ENCODE data around the gene PDZD2. TPM values are rescaled to one million over a fixed set of nuclear protein-coding genes. Genes with fewer than 3 reads are reported as not detected.
"Not testable (repeated sequence)": the region's sequence is repeated elsewhere in the genome, so short reads cannot be mapped to it uniquely, and the experiment has no call there.

The PDZD2 gene
- total RNA-seq, 1 donor from 2014 or later, result 1.2 TPM

GRCh38 chr5:31768784-31769183 lies 129.9 kb downstream of the PDZD2 start:
- DNase-seq (ENCODE audit: low read depth in 2 of 2), result no peak

DNA sequence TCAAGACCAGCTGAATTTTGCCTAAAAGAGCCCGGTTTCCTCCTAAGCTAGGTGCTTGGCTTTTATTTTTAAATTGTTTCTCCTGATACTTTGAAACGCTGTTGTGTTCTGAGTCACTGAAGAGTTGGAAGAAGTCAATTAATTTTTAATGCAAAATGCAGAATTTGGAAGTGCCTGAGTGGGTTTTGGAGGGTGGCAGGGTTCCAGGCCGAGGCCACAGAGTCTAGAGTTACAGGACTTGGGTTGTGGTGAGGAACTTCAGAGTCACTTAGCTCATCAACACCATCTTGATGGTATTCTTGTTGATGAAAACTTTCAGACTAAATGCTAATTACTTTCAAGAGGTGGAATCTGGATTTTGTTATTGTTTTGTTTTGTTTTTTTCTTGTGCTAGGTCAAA lies 130.6 kb downstream of the PDZD2 start:
- no peak for DNase-seq (ENCODE audit: low read depth in 2 of 2)

GRCh38 chr5:31770132-31770720 lies 131.3 kb downstream of the PDZD2 start:
- no peak for DNase-seq (ENCODE audit: low read depth in 2 of 2)

GRCh38 chr5:31770998-31771397 lies 132.1 kb downstream of the PDZD2 start:
- no peak for DNase-seq (ENCODE audit: low read depth in 2 of 2)

- no peak for DNase-seq (ENCODE audit: low read depth in 2 of 2)
Observed at GRCh38 chr5:31771500-31771899, 132.6 kb downstream of the PDZD2 start.

DNA sequence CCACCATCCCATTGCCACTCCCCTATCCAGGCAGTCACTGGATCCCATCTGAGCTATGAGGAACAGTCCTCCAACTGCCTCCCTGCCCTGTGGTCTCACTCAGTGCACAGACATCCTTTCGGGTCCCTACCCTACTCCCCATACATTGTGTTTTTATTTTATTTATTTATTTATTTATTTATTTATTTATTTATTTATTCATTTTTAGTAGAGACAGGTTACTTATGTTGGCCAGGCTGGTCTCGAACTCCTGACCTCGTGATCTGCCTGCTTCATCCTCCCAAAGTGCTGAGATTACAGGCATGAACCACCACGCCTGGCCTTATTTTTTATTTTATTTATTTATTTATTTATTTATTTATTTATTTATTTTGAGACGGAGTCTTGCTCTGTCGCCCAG lies 137.4 kb downstream of the PDZD2 start:
- DNase-seq (ENCODE audit: low read depth in 2 of 2), result not testable (repeated sequence)

DNA sequence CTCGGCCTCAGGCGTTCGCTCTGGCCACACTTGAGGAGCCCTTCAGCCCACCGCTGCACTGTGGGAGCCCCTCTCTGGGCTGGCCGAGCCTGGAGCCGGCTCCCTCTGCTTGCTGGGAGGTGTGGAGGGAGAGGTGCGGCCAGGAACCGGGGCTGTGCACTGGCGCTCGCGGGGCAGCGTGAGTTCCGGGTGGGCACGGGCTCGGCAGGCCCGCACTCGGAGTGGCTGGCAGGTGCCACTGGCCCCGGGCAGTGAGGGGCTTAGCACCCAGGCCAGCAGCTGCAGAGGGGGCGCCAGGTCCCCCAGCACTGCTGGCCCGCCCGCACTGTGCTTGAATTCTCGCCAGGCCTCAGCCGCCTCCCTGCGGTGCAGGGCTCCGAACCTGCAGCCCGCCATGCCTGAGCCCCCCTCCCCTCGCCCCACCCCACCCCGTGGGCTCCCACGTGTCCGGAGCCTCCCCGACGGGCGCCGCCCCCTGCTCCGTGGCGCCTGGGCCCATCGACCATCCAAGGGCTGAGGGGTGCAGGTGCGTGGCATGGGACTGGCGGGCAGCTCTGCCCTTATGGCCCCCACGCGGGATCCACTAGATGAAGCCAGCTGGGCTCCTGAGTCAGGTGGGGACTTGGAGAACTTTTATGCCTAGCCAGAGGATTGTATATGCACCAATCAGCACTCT lies 138.2 kb downstream of the PDZD2 start:
- no peak for DNase-seq (ENCODE audit: low read depth in 2 of 2)

GRCh38 chr5:31781772-31782171 lies 142.8 kb downstream of the PDZD2 start:
- DNase-seq (ENCODE audit: low read depth in 2 of 2), result no peak

DNA sequence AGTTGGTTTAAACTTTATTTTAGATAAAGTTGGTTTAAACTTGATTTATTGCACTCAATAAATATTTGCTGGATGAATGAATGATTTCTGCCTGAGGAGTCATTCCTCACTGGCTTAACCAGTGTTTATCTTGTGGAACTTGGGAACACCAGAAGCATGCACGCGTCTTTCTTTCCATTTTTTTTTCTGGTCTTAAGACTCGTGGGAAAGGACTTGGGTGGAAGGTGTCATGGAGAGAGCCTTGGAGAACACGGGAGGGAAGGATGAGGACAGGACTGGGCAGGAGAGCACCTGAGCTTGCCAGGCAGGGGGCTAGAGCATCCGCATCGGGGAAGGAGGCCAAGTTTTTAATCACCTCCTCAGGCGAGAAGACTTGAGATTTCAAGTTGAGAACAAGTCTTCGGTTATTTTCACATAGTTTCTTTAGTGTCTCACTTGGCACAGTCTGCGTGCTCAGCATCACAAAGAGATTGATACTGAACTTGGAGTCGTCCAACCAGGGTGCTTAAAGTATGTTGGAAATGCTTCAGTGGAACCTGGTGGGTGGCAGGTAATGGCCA lies 144.2 kb downstream of the PDZD2 start:
- DNase-seq (ENCODE audit: low read depth in 2 of 2), result no peak

DNA sequence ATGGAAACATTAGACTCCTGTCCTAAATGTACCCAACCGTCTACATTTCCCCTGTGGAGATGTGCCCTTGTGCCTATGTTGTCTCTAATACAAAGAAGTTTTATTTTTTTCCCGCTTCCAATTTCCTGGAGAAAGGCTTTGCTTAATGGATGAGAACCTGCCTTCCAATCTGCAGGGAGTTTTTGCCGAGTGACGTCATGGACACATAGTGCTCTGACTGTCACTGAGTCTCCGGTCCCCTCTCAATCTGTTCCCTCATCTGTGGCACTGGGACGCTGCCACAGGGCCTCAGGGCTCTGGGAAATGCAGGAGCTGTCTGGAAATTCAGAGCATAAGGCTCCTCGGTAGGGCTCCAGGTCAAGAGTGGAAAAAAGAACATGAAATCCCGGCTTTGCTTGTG lies 144.8 kb downstream of the PDZD2 start:
- DNase-seq (ENCODE audit: low read depth in 2 of 2), result no peak

GRCh38 chr5:31786090-31786631 lies 147.2 kb downstream of the PDZD2 start:
- DNase-seq (ENCODE audit: low read depth in 2 of 2), result no peak

GRCh38 chr5:31794009-31794408 lies 155.1 kb downstream of the PDZD2 start:
- DNase-seq (ENCODE audit: low read depth in 2 of 2), result no peak

DNA sequence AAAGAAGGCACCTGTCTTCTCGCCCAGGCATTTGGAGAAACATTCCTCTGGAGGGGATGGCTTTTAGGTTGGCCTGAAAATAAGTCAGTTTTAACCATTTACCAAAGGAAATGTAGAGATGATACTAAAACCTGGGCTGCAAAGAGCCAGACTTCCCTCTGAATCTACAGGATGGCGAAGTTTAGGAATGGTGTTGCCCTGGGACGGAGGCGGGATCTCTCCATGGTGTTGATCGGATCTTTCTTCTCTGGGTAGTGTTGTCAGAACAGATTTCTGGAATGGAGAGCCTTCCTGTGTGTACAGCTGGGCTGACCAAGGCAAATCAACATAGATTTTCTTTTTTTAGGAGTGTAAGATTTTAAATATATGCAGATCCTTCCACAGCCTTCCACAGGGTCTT lies 159.2 kb downstream of the PDZD2 start:
- no peak for DNase-seq (ENCODE audit: low read depth in 2 of 2)

GRCh38 chr5:31800351-31800750 lies 161.4 kb downstream of the PDZD2 start:
- no peak for DNase-seq (ENCODE audit: low read depth in 2 of 2)

DNA sequence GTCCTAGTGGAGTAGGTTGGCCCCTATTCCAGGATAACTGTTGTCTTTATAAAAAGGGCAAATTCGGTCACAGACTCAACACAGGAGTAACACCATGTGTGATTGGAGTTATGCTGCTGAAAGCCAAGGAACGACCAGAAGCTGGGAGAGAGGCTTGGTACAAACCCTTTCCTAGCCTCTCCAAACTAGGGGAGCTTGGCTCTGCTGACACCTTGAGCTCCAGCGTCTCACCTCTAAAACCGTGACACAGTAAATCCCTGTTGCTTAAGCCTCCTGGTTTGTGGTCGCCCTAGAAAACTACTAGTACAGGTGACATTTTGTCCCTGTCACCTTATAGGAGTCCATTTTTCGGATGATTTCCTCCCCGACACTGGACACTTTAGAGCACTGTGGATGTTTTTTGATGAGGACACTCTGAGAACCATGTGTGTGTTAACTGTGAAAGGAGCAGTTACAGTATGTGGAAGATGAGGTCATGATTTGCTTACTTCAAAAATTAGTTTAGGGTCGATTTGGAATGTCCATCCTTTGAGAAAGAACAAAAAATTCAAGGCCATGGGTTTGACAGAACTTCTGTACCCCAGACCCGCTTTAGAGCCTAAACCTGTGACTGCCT lies 167.0 kb downstream of the PDZD2 start:
- no peak for DNase-seq (ENCODE audit: low read depth in 2 of 2)

- no peak for DNase-seq (ENCODE audit: low read depth in 2 of 2)
Observed at GRCh38 chr5:31806561-31806960, 167.6 kb downstream of the PDZD2 start.

- no peak for DNase-seq (ENCODE audit: low read depth in 2 of 2)
Observed at GRCh38 chr5:31807789-31808540, 169.0 kb downstream of the PDZD2 start.

DNA sequence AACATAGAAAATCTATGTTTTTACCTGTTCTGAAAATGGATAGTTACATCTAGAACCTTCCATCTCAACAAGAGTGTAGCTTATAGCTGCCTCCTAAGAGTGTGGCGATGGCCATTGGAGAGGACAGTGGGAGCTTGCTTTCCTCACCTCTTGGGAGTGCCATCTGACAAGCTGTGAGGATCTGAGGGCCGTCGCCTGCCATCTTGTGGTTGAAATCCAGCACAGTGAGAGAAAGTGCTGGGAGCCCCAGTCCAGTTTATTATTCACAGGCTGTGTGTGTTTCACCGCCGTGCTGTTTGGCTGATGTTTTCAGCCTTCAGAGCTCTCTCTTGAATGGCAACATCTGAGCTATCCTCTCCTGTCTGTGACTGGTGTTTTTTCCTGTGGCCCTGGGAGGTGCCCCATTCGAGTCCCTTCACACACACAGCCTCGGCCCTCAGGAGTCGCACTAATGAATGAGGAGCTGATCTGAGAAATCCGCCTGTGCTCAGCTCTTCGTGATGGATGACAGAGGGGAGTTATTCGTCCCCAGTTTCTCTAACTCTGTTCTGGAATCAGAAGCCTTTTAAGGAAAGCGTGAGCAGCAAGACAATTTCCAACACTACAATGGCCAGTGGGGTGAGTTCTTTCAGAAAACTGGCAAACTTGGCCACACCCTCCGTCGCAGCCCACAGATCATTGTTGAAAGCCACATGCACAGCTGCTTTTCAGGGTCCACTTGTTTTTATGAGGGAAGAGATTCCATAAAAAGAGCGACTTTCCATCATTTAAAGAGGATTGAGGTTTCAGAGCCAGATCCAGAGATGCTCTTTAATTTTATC lies 170.3 kb downstream of the PDZD2 start:
- peak; percentile 44 to 69 for DNase-seq (ENCODE audit: low read depth in 2 of 2)

- DNase-seq (ENCODE audit: low read depth in 2 of 2), result peak; percentile 33 to 69
Observed at GRCh38 chr5:31811210-31811609, 172.3 kb downstream of the PDZD2 start.

- DNase-seq (ENCODE audit: low read depth in 2 of 2), result no peak
Observed at GRCh38 chr5:31815376-31815775, 176.4 kb downstream of the PDZD2 start.
